Hepatocyte (in vitro differentiated cells): ENCODE measurements around the gene SKA3. TPM values are rescaled to one million over a fixed set of nuclear protein-coding genes. Genes with fewer than 3 reads are reported as not detected.
"Not testable (repeated sequence)": the region's sequence is repeated elsewhere in the genome, so short reads cannot be mapped to it uniquely, and the experiment has no call there.

ENCODE experiments used
- DNase-seq: peaks from one replicate; pipeline ENCODE4 v3.0.0-alpha.2; 2016; ENCODE audit warnings: low spot score
- H2AFZ ChIP-seq: fragments of 200-600 bp; sonication (generic); 2 replicates; pipeline ENCODE4 v1.6.0; 2016; ENCODE audit warnings: antibody characterized with exemption, mild to moderate bottlenecking
- H3K27ac ChIP-seq: fragments of 200-600 bp; sonication (generic); 2 replicates; pipeline ENCODE4 v1.5.1; 2016; ENCODE audit warnings: mild to moderate bottlenecking
- H3K27me3 ChIP-seq: fragments of 200-600 bp; sonication (generic); 2 replicates; pipeline ENCODE4 v1.6.1; 2016
- H3K36me3 ChIP-seq: fragments of 200-600 bp; sonication (generic); replicated peaks from 2 replicates; pipeline ENCODE4 v1.5.1; 2016; ENCODE audit warnings: low read depth; ENCODE audit not compliant: insufficient read depth
- H3K4me1 ChIP-seq: fragments of 200-600 bp; sonication (generic); 2 replicates; pipeline ENCODE4 v1.5.1; 2016; ENCODE audit warnings: mild to moderate bottlenecking, moderate library complexity; ENCODE audit not compliant: insufficient read depth
- H3K4me2 ChIP-seq: fragments of 200-600 bp; sonication (generic); 2 replicates; pipeline ENCODE4 v1.6.0; 2016
- H3K4me3 ChIP-seq: fragments of 200-600 bp; sonication (generic); 2 replicates; pipeline ENCODE4 v1.5.1; 2016; ENCODE audit warnings: mild to moderate bottlenecking
- H3K79me2 ChIP-seq: fragments of 200-600 bp; sonication (generic); 2 replicates; pipeline ENCODE4 v1.6.0; 2017; ENCODE audit warnings: mild to moderate bottlenecking
- H3K9me2 ChIP-seq: fragments of 200-600 bp; sonication (generic); replicated peaks from 2 replicates; pipeline ENCODE4 v1.6.0; 2017; ENCODE audit warnings: mild to moderate bottlenecking; ENCODE audit not compliant: insufficient read depth
- H3K9me3 ChIP-seq: fragments of 200-600 bp; sonication (generic); 2 replicates; pipeline ENCODE4 v1.5.1; 2016; ENCODE audit warnings: low read depth, mild to moderate bottlenecking
- H4K20me1 ChIP-seq: fragments of 200-600 bp; sonication (generic); 2 replicates; pipeline ENCODE4 v1.6.0; 2016; ENCODE audit warnings: mild to moderate bottlenecking; ENCODE audit not compliant: insufficient read depth, poor library complexity, severe bottlenecking
- EZH2 ChIP-seq: fragments of 200-600 bp; sonication (generic); IDR thresholded peaks from 2 replicates; pipeline ENCODE4 v1.6.1; 2016; ENCODE audit warnings: antibody characterized with exemption, mild to moderate bottlenecking, borderline replicate concordance
- EZH2phosphoT487 ChIP-seq: fragments of 200-600 bp; sonication (generic); IDR thresholded peaks from one replicate; pipeline ENCODE4 v1.6.1; 2018; ENCODE audit warnings: antibody characterized with exemption, mild to moderate bottlenecking, low read depth, moderate library complexity; ENCODE audit not compliant: unreplicated experiment, severe bottlenecking
- WGBS: methylation state at CpG from one replicate; pipeline ENCODE4 v1.1.6; 2016; ENCODE audit warnings: low lambda C conversion rate; ENCODE audit errors: missing lambda C conversion rate; 5-methylcytosine and 5-hydroxymethylcytosine counted together
- polyA plus RNA-seq: library from polyadenylated mRNA; unstranded; fragments of >200 nt; fragmentation: Nextera tagmentation; extraction: Ambion mirVana; gene quantifications from 2 replicates; pipeline ENCODE4 v1.2.1, GENCODE V29; 2016
- total RNA-seq: library from RNA; depleted of rRNA; stranded (reverse); fragments of >200 nt; gene quantifications from 2 replicates; pipeline ENCODE4 v1.2.3, GENCODE V29; 2014
- TF ChIP-seq, protein P1 (sequence below): fragments of 200-600 bp; sonication (generic); IDR thresholded peaks from 2 replicates; pipeline ENCODE4 v1.5.1; 2016; ENCODE audit warnings: antibody characterized with exemption, mild to moderate bottlenecking; ENCODE audit not compliant: poor library complexity

The SKA3 gene
- 4.9 and 5.6 TPM in 2 replicates for total RNA-seq
- 3.1 and 5.6 TPM in 2 replicates for polyA plus RNA-seq

DNA sequence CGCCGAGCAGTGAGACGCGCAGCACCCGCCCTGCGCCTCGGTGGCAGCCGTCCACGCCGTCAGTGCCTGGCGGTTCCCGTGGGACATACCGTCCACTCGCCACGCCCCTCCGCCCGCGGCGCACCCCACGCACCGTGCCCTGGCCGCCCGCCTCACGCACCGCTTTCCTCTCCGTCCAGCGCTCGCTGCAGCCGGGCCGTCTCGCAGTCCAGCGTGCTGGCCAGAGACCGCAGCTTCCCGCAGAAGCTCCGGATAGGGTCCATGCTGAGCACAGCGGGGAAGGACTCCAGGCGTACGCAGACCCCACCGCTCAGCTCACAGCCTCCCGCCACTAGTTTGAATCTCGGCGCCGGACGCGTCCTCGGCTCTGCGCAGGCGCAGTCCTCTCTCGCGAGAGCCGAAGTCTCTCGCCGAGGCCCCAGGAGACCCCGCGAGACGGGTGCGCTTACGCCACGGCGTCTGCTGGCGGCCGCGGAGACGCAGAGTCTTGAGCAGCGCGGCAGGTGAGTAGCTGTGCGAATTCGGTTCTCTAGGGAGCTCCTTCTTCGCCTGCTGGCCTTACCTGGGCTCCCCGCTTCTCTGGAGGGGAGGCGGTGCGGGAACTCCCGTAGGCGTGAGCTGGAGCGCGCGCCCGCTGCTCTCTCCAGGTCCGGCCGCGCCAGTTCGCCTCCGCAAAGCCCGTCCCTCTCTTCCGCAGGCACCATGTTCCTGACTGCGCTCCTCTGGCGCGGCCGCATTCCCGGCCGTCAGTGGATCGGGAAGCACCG lies at the start of gene SKA3, which contains the start of gene MRPL57:
Gene SKA3 (minus strand): TSS at position 338 of the 767 bp plus-strand sequence. CDS start 75 bp downstream, at position 263.
Gene MRPL57 (plus strand): TSS at position 444 of the 767 bp plus-strand sequence. CDS start 259 bp downstream, at position 703.
- Histone ChIP-seq H3K27ac (peak within 1 kb of the TSS; percentile 97), H3K79me2 (peaks cover 39% of the 10 kb centered on the region), H4K20me1 (no peaks in the 10 kb centered on the region), H3K36me3 (no peaks in the 10 kb centered on the region), H3K9me2 (no peaks in the 10 kb centered on the region), H2AFZ (peak within 1 kb of the TSS; percentile 84), H3K4me3 (peak within 1 kb of the TSS; percentile 68), H3K9me3 (no peaks in the 10 kb centered on the region), H3K4me1 (peaks cover 11% of the 10 kb centered on the region), H3K4me2 (peak within 1 kb of the TSS; percentile 82), H3K27me3 (no peaks in the 10 kb centered on the region)
- peak; percentile 97 for DNase-seq
- TF ChIP-seq EZH2phosphoT487 (no peak), EZH2 (no peak)
- TF ChIP-seq, protein P1, sequence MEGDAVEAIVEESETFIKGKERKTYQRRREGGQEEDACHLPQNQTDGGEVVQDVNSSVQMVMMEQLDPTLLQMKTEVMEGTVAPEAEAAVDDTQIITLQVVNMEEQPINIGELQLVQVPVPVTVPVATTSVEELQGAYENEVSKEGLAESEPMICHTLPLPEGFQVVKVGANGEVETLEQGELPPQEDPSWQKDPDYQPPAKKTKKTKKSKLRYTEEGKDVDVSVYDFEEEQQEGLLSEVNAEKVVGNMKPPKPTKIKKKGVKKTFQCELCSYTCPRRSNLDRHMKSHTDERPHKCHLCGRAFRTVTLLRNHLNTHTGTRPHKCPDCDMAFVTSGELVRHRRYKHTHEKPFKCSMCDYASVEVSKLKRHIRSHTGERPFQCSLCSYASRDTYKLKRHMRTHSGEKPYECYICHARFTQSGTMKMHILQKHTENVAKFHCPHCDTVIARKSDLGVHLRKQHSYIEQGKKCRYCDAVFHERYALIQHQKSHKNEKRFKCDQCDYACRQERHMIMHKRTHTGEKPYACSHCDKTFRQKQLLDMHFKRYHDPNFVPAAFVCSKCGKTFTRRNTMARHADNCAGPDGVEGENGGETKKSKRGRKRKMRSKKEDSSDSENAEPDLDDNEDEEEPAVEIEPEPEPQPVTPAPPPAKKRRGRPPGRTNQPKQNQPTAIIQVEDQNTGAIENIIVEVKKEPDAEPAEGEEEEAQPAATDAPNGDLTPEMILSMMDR: no peak
- WGBS: under 1% methylated on average over 86 of the region's 93 CpGs

DNA sequence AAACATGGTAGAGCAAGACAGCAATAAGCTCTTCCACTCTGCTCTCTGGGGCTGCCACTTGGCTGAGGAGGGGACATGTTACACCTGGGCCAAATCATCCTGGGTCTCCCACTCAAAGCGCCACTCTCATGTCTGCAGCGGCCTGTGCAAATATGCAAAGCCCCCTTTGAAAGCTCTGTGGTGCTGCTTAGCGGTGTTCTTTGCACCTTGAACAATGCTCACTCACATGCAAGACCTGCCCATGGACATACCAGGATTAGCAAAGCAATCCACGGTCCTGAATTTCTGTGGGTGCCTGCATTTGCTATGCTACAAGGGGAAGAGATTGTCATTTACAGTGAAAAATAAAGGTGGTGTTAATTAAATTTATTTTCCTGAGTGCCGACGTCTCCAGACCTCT lies 48.7 kb upstream of the SKA3 start:
- H3K4me2 ChIP-seq: no peak overlapping the region
- TF ChIP-seq EZH2phosphoT487 (no peak), EZH2 (no peak)
- TF ChIP-seq, protein P1: no peak
- no peaks in the 10 kb centered on the region for H3K36me3 ChIP-seq
- H3K27ac ChIP-seq: no peak overlapping the region
- H2AFZ ChIP-seq: no peak overlapping the region
- H3K27me3 ChIP-seq: no peaks in the 10 kb centered on the region
- H4K20me1 ChIP-seq: no peaks in the 10 kb centered on the region
- no peaks in the 10 kb centered on the region for H3K4me1 ChIP-seq
- H3K9me3 ChIP-seq: peaks cover 4% of the 10 kb centered on the region
- H3K9me2 ChIP-seq: no peaks in the 10 kb centered on the region
- H3K79me2 ChIP-seq: no peaks in the 10 kb centered on the region
- 83% methylated on average over 6 of the region's 6 CpGs for WGBS
- no peak for DNase-seq
- H3K4me3 ChIP-seq: no peak overlapping the region

DNA sequence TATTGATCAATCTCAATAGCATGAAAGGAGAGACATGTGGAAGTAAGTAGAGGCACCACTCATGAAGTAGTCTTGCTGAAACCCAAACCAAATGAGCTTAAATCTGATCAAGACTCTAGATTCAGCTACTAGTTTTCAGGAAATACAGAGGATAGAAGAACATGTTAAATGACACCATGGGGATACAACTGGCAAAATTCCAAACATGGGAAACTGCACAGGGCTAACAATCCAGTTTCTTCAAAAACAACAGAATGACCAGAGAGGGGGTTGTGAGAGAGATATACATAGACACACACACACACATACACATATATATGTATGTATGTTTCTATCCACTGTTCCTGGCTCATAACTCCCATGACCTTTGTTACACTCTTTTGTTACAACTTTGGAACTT lies 44.9 kb upstream of the SKA3 start:
- Histone ChIP-seq H3K4me1 (no peaks in the 10 kb centered on the region), H3K9me2 (no peaks in the 10 kb centered on the region), H4K20me1 (no peaks in the 10 kb centered on the region), H3K36me3 (no peaks in the 10 kb centered on the region), H3K4me2 (no peak overlapping the region), H3K27ac (no peak overlapping the region), H2AFZ (no peak overlapping the region), H3K9me3 (peaks cover 4% of the 10 kb centered on the region), H3K4me3 (no peak overlapping the region), H3K79me2 (no peaks in the 10 kb centered on the region), H3K27me3 (no peaks in the 10 kb centered on the region)
- no peak for DNase-seq
- TF ChIP-seq, protein P1: no peak
- TF ChIP-seq EZH2phosphoT487 (no peak), EZH2 (no peak)

DNA sequence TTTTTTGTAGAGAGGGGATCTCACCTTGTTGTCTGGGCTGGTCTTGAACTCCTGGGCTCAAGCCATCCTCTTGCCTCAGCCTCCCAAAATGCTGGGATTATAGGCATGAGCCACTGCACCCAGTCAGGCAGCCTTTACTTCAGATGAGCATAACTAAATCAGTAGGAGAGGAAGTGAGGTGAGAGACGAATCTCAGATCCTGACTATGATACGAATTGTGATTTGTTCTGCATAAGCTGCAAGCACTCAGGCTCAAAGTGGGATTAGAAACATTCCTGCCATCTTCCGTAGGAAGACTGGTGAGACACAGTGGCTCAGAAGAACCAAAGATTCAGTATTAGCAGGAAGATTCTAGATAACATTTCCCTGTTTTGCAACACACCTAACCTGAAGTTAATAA lies 43.4 kb upstream of the SKA3 start:
- WGBS: 52% methylated on average over 3 of the region's 3 CpGs

More for the DNA sequence above, 43.4 kb upstream of the SKA3 start:
- H2AFZ ChIP-seq, H3K4me3 ChIP-seq, H3K9me3 ChIP-seq, H3K27me3 ChIP-seq, H3K4me2 ChIP-seq, H3K4me1 ChIP-seq, DNase-seq, H3K79me2 ChIP-seq, H4K20me1 ChIP-seq, H3K27ac ChIP-seq, H3K9me2 ChIP-seq, H3K36me3 ChIP-seq: not testable (repeated sequence)
